Fibroblast of villous mesenchyme (primary cell): ENCODE results near the gene FKBP2. TPM values are rescaled to one million over a fixed set of nuclear protein-coding genes. Genes with fewer than 3 reads are reported as not detected.

Source experiments
- DNase-seq: peaks from one replicate; pipeline ENCODE4 v3.0.0-alpha.2; 2010; ENCODE audit warnings: low read depth
- H3K4me3 ChIP-seq: 2 replicates; pipeline ENCODE4 v1.5.1; 2011; ENCODE audit warnings: low read depth, mild to moderate bottlenecking, low read length
- total RNA-seq: library from RNA; depleted of rRNA; stranded (reverse); fragments of >200 nt; gene quantifications from 2 replicates; pipeline ENCODE4 v1.2.3, GENCODE V29; 2012
- TF ChIP-seq, protein P1 (sequence below): IDR thresholded peaks from 2 replicates; pipeline ENCODE4 v1.5.1; 2012; ENCODE audit warnings: low read depth, mild to moderate bottlenecking, low read length; ENCODE audit not compliant: insufficient read depth

FKBP2 gene
- total RNA-seq, 1 donor = 47.5 TPM

DNA sequence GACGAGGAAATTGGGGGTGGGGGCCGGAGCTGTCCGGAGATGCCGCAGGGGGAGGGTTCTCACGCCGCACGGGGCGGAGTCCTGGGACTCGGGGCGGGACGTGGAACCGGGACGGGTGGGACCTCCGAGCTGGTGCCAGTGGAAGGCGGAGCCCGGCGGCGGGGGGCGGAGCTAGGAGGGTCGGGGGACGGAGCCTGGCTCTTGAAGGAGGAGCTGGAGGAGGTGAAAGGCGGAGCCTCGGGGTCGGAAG, 271 bp downstream of the FKBP2 start:
- H3K4me3 ChIP-seq = peak overlapping the region; percentile 82
- peak; percentile 100 for DNase-seq
- TF ChIP-seq, protein P1, sequence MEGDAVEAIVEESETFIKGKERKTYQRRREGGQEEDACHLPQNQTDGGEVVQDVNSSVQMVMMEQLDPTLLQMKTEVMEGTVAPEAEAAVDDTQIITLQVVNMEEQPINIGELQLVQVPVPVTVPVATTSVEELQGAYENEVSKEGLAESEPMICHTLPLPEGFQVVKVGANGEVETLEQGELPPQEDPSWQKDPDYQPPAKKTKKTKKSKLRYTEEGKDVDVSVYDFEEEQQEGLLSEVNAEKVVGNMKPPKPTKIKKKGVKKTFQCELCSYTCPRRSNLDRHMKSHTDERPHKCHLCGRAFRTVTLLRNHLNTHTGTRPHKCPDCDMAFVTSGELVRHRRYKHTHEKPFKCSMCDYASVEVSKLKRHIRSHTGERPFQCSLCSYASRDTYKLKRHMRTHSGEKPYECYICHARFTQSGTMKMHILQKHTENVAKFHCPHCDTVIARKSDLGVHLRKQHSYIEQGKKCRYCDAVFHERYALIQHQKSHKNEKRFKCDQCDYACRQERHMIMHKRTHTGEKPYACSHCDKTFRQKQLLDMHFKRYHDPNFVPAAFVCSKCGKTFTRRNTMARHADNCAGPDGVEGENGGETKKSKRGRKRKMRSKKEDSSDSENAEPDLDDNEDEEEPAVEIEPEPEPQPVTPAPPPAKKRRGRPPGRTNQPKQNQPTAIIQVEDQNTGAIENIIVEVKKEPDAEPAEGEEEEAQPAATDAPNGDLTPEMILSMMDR = no peak

DNA sequence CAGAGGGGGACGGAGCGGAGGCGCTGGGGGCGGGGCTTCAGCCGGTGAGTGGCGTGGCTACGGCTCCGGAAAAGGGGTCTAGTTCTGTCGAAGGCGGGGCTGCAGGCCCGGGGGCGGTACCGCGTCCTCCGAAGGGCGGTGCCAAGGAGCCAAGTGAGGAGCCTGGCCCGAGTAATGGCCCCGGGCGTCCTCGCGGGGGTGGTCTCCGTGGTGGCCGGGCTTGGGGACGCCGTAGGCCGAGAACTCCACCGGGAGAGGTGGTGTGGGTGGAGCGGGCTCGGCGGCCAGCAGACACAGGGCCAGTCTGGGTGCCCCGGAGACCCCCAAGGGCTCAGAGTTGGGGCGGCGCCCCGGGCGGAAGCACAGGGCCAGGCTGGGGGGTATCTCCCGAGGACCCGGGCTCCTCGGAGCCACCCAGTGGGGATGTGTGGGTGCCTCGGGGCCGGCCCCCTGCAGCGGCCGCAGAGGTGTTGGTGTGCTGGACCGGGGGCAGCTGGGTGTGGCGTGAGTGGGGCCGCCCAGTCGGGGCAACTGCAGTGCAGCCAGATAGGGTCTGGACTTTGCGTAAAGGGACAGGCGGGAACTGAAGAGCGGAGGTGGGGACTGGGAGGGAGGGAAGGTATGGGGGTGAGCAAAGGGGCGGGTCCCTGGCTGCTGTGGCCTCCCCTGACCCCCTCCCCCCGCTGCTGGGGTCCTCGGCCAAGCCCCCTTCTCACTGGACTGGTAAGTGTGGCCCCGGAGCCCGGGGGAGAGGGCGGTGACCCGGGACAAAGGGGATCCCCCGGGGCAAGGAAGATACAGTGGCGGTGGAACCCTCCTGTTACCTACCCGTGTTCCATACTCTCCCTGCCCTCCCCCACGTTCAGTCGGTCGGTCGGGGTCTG, 838 bp downstream of the FKBP2 start:
- TF ChIP-seq, protein P1 = no peak
- H3K4me3 ChIP-seq = peak overlapping the region; percentile 90
- peak; percentile 27 for DNase-seq

GRCh38 chr11:64243236-64243854, 2.5 kb downstream of the FKBP2 start:
- DNase-seq = no peak
- TF ChIP-seq, protein P1 = no peak
- H3K4me3 ChIP-seq = no peak overlapping the region

DNA sequence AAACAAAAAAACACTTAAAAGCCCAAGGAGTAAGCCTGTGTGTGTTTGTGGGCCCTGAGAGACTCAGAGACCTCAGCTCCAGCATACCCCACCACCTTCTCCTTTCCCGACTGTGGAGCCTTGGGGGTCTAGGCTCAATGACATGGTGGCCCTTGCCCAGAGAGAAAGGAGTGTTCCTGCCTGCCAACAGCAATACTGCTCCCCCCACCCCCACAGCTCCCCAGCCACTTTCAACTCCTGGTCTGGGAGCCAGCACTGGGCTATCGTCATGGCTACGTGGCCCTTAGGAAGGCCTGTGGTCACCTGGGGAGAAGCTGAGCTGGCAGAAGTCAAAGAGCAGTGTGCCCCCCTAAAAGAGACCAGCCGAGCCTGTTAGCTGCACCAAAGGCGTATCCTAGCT, 3.2 kb downstream of the FKBP2 start:
- TF ChIP-seq, protein P1 = no peak
- no peak overlapping the region for H3K4me3 ChIP-seq
- DNase-seq = no peak

DNA sequence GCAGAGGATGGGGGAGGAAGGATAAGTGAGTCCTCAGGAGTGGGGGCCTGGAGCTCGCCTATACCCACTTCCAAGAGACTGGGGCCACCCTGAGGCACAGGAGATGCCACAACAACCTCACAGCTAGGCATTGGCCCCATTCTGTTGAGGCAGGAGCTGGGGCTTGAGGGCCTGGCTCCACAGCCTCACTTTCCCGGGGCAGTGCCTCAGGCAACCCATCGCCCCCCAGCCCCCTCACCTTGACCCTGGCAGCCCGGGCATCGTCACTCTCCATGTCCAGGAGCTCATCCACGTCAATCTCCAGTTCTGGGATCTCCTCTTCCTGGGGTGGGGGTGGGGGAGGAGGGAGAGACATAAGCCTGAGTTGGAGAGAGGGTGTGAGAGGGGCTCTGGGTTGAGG, 4.1 kb downstream of the FKBP2 start:
- no peak for DNase-seq
- TF ChIP-seq, protein P1 = no peak
- peak overlapping the region; percentile 82 for H3K4me3 ChIP-seq

- TF ChIP-seq, protein P1 = no peak
- H3K4me3 ChIP-seq = peak overlapping the region; percentile 82
- DNase-seq = no peak
Measured at GRCh38 chr11:64245401-64245796, 4.5 kb downstream of the FKBP2 start.
